Cardiac fibroblast (primary cell): ENCODE measurements around the gene IGF2R.

Experiments used
- DNase-seq, 2 donors: peaks; one replicate each; pipeline versions ENCODE4 v3.0.0 to v3.0.0-alpha.2; 2010; ENCODE audit warnings: low read depth in 2 of 2
- H3K4me3 ChIP-seq, 2 donors: replicated peaks in 1 of 2; 1 replicate in 1 of 2; 2 replicates in 1 of 2; pipeline ENCODE4 v1.5.1; 2011; ENCODE audit warnings: low read depth in 2 of 2, low read length in 2 of 2, mild to moderate bottlenecking in 2 of 2, moderate library complexity in 1 of 2
- TF ChIP-seq, protein P1 (sequence below): IDR thresholded peaks from one replicate; pipeline ENCODE4 v1.5.1; 2011; ENCODE audit warnings: low read depth, mild to moderate bottlenecking, low read length, inconsistent platforms

IGF2R gene

GRCh38 chr6:159943101-159943632 is 25.7 kb upstream of the IGF2R start:
- TF ChIP-seq, protein P1, sequence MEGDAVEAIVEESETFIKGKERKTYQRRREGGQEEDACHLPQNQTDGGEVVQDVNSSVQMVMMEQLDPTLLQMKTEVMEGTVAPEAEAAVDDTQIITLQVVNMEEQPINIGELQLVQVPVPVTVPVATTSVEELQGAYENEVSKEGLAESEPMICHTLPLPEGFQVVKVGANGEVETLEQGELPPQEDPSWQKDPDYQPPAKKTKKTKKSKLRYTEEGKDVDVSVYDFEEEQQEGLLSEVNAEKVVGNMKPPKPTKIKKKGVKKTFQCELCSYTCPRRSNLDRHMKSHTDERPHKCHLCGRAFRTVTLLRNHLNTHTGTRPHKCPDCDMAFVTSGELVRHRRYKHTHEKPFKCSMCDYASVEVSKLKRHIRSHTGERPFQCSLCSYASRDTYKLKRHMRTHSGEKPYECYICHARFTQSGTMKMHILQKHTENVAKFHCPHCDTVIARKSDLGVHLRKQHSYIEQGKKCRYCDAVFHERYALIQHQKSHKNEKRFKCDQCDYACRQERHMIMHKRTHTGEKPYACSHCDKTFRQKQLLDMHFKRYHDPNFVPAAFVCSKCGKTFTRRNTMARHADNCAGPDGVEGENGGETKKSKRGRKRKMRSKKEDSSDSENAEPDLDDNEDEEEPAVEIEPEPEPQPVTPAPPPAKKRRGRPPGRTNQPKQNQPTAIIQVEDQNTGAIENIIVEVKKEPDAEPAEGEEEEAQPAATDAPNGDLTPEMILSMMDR: no peak
- DNase-seq: peak; percentile 84 to 86
- H3K4me3 ChIP-seq: no peak overlapping the region

GRCh38 chr6:159943968-159944598 is 24.8 kb upstream of the IGF2R start:
- H3K4me3 ChIP-seq: no peak overlapping the region
- DNase-seq: no peak
- TF ChIP-seq, protein P1: no peak

DNA sequence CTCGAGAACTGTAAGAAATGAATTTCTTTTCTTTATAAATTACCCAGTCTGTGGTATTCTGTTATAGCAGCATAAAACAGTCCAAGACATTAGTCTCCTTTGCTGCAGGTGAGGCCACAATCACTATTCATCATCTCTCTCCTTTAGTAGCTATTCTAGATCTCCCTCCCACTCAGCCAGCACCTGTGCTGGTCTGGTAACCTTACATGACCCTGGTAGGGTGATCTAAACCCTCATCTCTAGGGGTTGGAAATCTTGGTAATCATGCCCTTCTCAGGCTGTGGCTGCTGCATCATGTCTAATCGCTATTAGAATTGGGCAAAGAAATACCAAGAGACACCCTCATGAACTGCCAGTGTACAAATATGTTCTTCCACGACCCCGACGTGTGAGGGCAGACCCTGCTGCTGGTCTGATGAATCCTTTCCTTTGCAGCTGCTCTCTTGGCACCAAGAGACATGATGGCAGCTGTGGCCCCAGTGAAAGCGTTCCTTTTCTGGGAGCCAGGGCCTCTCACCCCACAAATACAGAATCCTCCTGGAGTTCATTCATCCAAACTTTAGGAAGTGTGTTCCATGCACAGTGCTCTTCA is 23.0 kb upstream of the IGF2R start:
- no peak for DNase-seq
- TF ChIP-seq, protein P1: no peak

DNA sequence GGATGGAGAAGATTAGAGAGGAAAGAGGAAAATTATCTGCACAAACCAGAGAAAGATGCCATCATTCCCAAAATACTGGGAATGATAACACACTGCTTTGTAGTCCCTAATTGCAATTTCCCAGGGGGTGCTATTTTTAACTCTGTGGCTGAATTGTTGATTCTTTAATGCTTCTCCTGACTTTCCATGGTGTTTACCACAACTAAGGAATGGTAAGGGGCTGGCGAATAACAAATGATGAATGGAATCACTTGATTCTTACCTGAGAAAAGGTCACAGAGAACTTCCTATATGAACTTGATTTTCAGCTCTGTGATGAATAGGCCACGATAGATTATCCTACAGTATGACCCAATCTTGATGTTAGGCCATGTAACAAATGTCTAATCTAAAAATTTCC is 22.0 kb upstream of the IGF2R start:
- TF ChIP-seq, protein P1: no peak
- no peak overlapping the region for H3K4me3 ChIP-seq
- DNase-seq: no peak

More for the DNA sequence above, 23.0 kb upstream of the IGF2R start:
- H3K4me3 ChIP-seq: no peak overlapping the region

DNA sequence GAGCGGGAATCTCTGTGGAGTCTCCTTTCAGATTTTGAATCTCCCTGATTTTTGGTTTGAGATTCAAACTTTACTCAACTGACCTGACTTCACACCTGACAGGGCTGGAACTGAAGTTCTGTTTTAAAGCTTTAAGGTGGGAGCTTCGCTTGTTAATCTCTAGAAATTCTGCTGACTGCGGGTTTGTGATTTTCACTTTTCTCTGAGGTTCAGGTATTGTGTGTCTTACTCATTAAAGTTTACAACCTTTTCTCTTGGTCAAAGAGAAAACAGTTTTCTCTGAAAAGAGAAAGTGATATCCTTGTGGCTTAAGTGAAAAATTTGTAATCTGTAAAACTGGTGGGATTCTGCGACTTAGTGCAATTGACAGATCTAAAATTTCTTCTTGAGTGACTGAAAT is 20.7 kb upstream of the IGF2R start:
- TF ChIP-seq, protein P1: no peak
- no peak overlapping the region for H3K4me3 ChIP-seq
- no peak for DNase-seq

DNA sequence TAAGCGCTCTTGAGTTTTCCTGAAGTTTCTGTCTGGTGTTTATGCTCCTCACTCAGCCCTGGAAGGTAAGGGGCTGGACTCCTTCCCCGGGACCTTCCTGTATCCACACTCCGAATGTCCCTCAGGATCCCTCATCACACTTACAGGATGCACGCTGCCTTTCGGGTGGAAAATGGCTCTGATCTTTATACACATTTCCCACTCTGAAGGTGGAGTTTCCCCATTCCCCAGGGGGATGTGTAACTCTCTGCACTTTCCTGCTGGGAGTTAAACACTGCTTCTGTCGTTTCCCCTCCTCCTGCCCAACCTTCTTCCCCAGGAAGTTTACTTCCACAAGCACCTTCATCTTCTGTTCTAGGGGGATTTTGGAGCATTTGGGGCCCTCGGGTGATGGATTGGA is 17.1 kb upstream of the IGF2R start:
- H3K4me3 ChIP-seq: no peak overlapping the region
- peak in 1 of 2 donors; percentile 59 for DNase-seq
- TF ChIP-seq, protein P1: no peak
